ENCODE results near the gene GPR183.
A peak's percentile ranks its signal among the peaks of the same experiment; 100 is the strongest.

Gene GPR183

GRCh38 chr13:99305566-99305965 lies 1.6 kb downstream of the GPR183 start:
- Histone ChIP-seq H3K4me3 (ENCODE audit: low read depth in 1 of 5, low read length in 5 of 5) (peak overlapping the region in 3 of 5 donors; percentile 3 to 62 (median 48)), H3K36me3 (ENCODE audit: control insufficient read depth in 5 of 5, insufficient read depth in 5 of 5, low read length in 5 of 5) (peaks cover 0 to 13% (median 3%) of the 10 kb centered on the region in 5 donors), H3K27me3 (ENCODE audit: control insufficient read depth in 5 of 5, insufficient read depth in 4 of 5, low read length in 5 of 5) (no peaks in the 10 kb centered on the region), H3K4me1 (ENCODE audit: control insufficient read depth in 5 of 5, insufficient read depth in 5 of 5, low read length in 5 of 5) (peaks cover 0 to 20% (median 6%) of the 10 kb centered on the region in 5 donors), H3K9ac (ENCODE audit: low read length in 5 of 5) (peak overlapping the region in 1 of 5 donors; percentile 65), H3K27ac (ENCODE audit: low read depth, low read length) (no peak overlapping the region), H3K9me3 (ENCODE audit: control insufficient read depth in 5 of 5, low read length in 5 of 5) (no peaks in the 10 kb centered on the region)

GRCh38 chr13:99305158-99305557 lies 2.0 kb downstream of the GPR183 start:
- Histone ChIP-seq H3K9ac (ENCODE audit: low read length in 5 of 5) (peak overlapping the region in 1 of 5 donors; percentile 26), H3K4me3 (ENCODE audit: low read depth in 1 of 5, low read length in 5 of 5) (peak overlapping the region in 3 of 5 donors; percentile 7 to 62 (median 48)), H3K27me3 (ENCODE audit: control insufficient read depth in 5 of 5, insufficient read depth in 4 of 5, low read length in 5 of 5) (no peaks in the 10 kb centered on the region), H3K36me3 (ENCODE audit: control insufficient read depth in 5 of 5, insufficient read depth in 5 of 5, low read length in 5 of 5) (peaks cover 0 to 13% (median 3%) of the 10 kb centered on the region in 5 donors), H3K4me1 (ENCODE audit: control insufficient read depth in 5 of 5, insufficient read depth in 5 of 5, low read length in 5 of 5) (peaks cover 0 to 20% (median 6%) of the 10 kb centered on the region in 5 donors), H3K27ac (ENCODE audit: low read depth, low read length) (no peak overlapping the region), H3K9me3 (ENCODE audit: control insufficient read depth in 5 of 5, low read length in 5 of 5) (no peaks in the 10 kb centered on the region)

GRCh38 chr13:99304541-99304940 lies 2.7 kb downstream of the GPR183 start:
- Histone ChIP-seq H3K36me3 (ENCODE audit: control insufficient read depth in 5 of 5, insufficient read depth in 5 of 5, low read length in 5 of 5) (peaks cover 0 to 13% (median 3%) of the 10 kb centered on the region in 5 donors), H3K9ac (ENCODE audit: low read length in 5 of 5) (no peak overlapping the region), H3K27me3 (ENCODE audit: control insufficient read depth in 5 of 5, insufficient read depth in 4 of 5, low read length in 5 of 5) (no peaks in the 10 kb centered on the region), H3K9me3 (ENCODE audit: control insufficient read depth in 5 of 5, low read length in 5 of 5) (no peaks in the 10 kb centered on the region), H3K4me3 (ENCODE audit: low read depth in 1 of 5, low read length in 5 of 5) (peak overlapping the region in 3 of 5 donors; percentile 19 to 40 (median 21)), H3K27ac (ENCODE audit: low read depth, low read length) (no peak overlapping the region), H3K4me1 (ENCODE audit: control insufficient read depth in 5 of 5, insufficient read depth in 5 of 5, low read length in 5 of 5) (peaks cover 0 to 25% (median 6%) of the 10 kb centered on the region in 5 donors)

GRCh38 chr13:99303863-99304521 lies 3.2 kb downstream of the GPR183 start:
- no peaks in the 10 kb centered on the region for H3K27me3 ChIP-seq (ENCODE audit: control insufficient read depth in 5 of 5, insufficient read depth in 4 of 5, low read length in 5 of 5)
- peaks cover 0 to 13% (median 3%) of the 10 kb centered on the region in 5 donors for H3K36me3 ChIP-seq (ENCODE audit: control insufficient read depth in 5 of 5, insufficient read depth in 5 of 5, low read length in 5 of 5)
- H3K9ac ChIP-seq (ENCODE audit: low read length in 5 of 5): peak overlapping the region in 1 of 5 donors; percentile 21
- peak overlapping the region; percentile 9 to 40 (median 19) for H3K4me3 ChIP-seq (ENCODE audit: low read depth in 1 of 5, low read length in 5 of 5)
- peaks cover 0 to 25% (median 6%) of the 10 kb centered on the region in 5 donors for H3K4me1 ChIP-seq (ENCODE audit: control insufficient read depth in 5 of 5, insufficient read depth in 5 of 5, low read length in 5 of 5)
- no peak overlapping the region for H3K27ac ChIP-seq (ENCODE audit: low read depth, low read length)
- no peaks in the 10 kb centered on the region for H3K9me3 ChIP-seq (ENCODE audit: control insufficient read depth in 5 of 5, low read length in 5 of 5)

GRCh38 chr13:99302637-99303505 lies 4.3 kb downstream of the GPR183 start:
- H3K9ac ChIP-seq (ENCODE audit: low read length in 5 of 5): no peak overlapping the region
- H3K9me3 ChIP-seq (ENCODE audit: control insufficient read depth in 5 of 5, low read length in 5 of 5): no peaks in the 10 kb centered on the region
- H3K27me3 ChIP-seq (ENCODE audit: control insufficient read depth in 5 of 5, insufficient read depth in 4 of 5, low read length in 5 of 5): no peaks in the 10 kb centered on the region
- no peak overlapping the region for H3K27ac ChIP-seq (ENCODE audit: low read depth, low read length)
- H3K4me1 ChIP-seq (ENCODE audit: control insufficient read depth in 5 of 5, insufficient read depth in 5 of 5, low read length in 5 of 5): peaks cover 0 to 21% (median 3%) of the 10 kb centered on the region in 5 donors
- no peak overlapping the region for H3K4me3 ChIP-seq (ENCODE audit: low read depth in 1 of 5, low read length in 5 of 5)
- peaks cover 0 to 13% (median 0%) of the 10 kb centered on the region in 5 donors for H3K36me3 ChIP-seq (ENCODE audit: control insufficient read depth in 5 of 5, insufficient read depth in 5 of 5, low read length in 5 of 5)

GRCh38 chr13:99301913-99302636 lies 5.1 kb downstream of the GPR183 start:
- H3K9ac ChIP-seq (ENCODE audit: low read length in 5 of 5): no peak overlapping the region
- H3K9me3 ChIP-seq (ENCODE audit: control insufficient read depth in 5 of 5, low read length in 5 of 5): no peaks in the 10 kb centered on the region
- no peak overlapping the region for H3K27ac ChIP-seq (ENCODE audit: low read depth, low read length)
- H3K4me3 ChIP-seq (ENCODE audit: low read depth in 1 of 5, low read length in 5 of 5): no peak overlapping the region
- peaks cover 0 to 13% (median 0%) of the 10 kb centered on the region in 5 donors for H3K36me3 ChIP-seq (ENCODE audit: control insufficient read depth in 5 of 5, insufficient read depth in 5 of 5, low read length in 5 of 5)
- H3K4me1 ChIP-seq (ENCODE audit: control insufficient read depth in 5 of 5, insufficient read depth in 5 of 5, low read length in 5 of 5): peaks cover 0 to 19% (median 3%) of the 10 kb centered on the region in 5 donors
- no peaks in the 10 kb centered on the region for H3K27me3 ChIP-seq (ENCODE audit: control insufficient read depth in 5 of 5, insufficient read depth in 4 of 5, low read length in 5 of 5)

DNA sequence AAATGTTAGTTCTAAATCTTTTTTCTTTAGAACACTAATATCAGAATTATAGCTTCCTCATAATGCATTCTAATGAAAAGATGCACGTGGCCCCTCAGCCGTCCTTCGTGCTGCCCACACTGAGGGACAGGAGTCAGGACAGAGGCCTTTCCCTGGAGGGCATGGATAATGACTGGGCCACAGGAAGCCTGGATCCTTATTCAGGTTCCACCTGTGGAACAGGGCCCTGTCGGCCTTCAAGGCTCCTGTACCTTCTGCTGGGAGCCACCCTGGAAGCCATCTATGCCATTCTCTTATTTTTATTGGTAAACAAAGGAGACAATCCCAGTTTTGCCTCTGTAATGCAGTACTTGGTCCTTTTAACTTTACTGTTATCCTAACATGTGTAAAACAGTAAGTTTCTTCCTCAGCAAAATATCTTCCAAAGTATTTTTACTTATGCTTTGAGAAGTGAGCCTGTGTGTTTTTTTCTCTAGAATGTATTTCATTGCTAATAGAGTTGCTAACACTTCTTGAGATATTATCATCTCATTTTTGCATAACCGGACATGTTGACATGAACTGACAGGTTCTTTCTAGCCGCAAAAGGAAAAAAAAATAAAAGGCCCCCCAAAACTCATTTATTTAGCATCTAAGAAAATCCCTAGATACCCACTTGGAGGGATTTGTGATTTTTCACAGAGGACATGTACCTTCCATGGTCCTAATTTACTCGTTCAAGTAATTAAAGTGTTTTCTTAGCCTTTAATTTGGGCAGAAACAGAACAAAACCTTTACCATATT lies 6.0 kb downstream of the GPR183 start:
- Histone ChIP-seq H3K4me1 (ENCODE audit: control insufficient read depth in 5 of 5, insufficient read depth in 5 of 5, low read length in 5 of 5) (peaks cover 0 to 19% (median 4%) of the 10 kb centered on the region in 5 donors), H3K9ac (ENCODE audit: low read length in 5 of 5) (no peak overlapping the region), H3K9me3 (ENCODE audit: control insufficient read depth in 5 of 5, low read length in 5 of 5) (no peaks in the 10 kb centered on the region), H3K27ac (ENCODE audit: low read depth, low read length) (no peak overlapping the region), H3K36me3 (ENCODE audit: control insufficient read depth in 5 of 5, insufficient read depth in 5 of 5, low read length in 5 of 5) (peaks cover 0 to 13% (median 0%) of the 10 kb centered on the region in 5 donors), H3K4me3 (ENCODE audit: low read depth in 1 of 5, low read length in 5 of 5) (no peak overlapping the region), H3K27me3 (ENCODE audit: control insufficient read depth in 5 of 5, insufficient read depth in 4 of 5, low read length in 5 of 5) (no peaks in the 10 kb centered on the region)

DNA sequence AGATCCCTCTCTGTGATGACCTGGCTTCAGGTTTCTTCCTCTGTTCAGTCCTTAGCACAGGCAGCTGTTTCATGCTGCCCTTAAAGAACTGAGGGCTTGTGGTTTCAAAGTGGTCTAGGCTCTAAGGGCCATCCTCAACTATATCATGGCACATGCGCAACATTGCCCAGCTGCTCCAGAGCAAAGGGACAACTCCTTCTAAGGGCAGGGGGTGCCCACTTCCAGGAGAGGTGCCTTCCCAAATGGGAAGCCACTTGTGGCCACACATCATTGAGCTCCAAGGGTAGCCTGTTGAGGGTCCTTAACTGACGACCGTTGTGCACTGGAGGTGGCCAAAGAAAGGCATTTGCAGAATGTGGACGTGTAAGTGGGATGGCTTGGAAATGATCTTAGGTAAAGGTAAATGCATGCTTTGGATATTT lies 7.3 kb downstream of the GPR183 start:
- no peaks in the 10 kb centered on the region for H3K9me3 ChIP-seq (ENCODE audit: control insufficient read depth in 5 of 5, low read length in 5 of 5)
- H3K9ac ChIP-seq (ENCODE audit: low read length in 5 of 5): no peak overlapping the region
- no peak overlapping the region for H3K4me3 ChIP-seq (ENCODE audit: low read depth in 1 of 5, low read length in 5 of 5)
- H3K4me1 ChIP-seq (ENCODE audit: control insufficient read depth in 5 of 5, insufficient read depth in 5 of 5, low read length in 5 of 5): peaks cover 0 to 30% (median 17%) of the 10 kb centered on the region in 5 donors
- no peaks in the 10 kb centered on the region for H3K27me3 ChIP-seq (ENCODE audit: control insufficient read depth in 5 of 5, insufficient read depth in 4 of 5, low read length in 5 of 5)
- peaks cover 0 to 20% (median 3%) of the 10 kb centered on the region in 5 donors for H3K36me3 ChIP-seq (ENCODE audit: control insufficient read depth in 5 of 5, insufficient read depth in 5 of 5, low read length in 5 of 5)
- no peak overlapping the region for H3K27ac ChIP-seq (ENCODE audit: low read depth, low read length)

DNA sequence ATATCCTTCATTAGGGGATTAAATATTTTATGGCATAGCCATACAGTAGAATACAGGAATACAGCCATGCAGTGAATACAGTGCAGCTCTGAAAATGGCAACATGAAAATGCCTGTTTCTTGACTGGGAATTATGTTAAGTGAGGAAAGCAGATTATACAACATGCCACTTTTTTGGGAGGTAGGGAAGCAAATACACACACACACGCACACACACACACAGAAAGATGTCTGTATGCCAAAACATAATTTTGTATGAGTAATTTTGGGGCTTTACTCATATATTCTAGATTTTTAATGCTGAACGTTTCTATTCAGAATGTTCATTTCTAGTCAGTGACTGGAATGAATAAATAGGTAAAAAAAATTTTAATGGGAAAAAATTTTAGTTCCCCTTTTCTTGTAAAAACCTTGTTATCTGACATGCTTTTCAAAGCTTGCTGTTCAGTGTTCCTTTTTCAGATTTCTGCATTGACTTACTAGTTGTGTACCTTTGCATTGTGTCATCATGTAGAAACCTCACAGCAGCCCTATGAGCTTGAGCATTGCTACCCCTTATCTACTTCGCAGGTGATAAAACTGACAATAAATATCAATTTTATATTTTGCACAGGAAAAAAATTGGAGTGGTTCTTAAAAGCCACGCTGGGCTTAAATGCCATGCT lies 7.8 kb downstream of the GPR183 start:
- no peak overlapping the region for H3K27ac ChIP-seq (ENCODE audit: low read depth, low read length)
- H3K4me1 ChIP-seq (ENCODE audit: control insufficient read depth in 5 of 5, insufficient read depth in 5 of 5, low read length in 5 of 5): peaks cover 0 to 33% (median 17%) of the 10 kb centered on the region in 5 donors
- peaks cover 0 to 23% (median 3%) of the 10 kb centered on the region in 5 donors for H3K36me3 ChIP-seq (ENCODE audit: control insufficient read depth in 5 of 5, insufficient read depth in 5 of 5, low read length in 5 of 5)
- H3K9ac ChIP-seq (ENCODE audit: low read length in 5 of 5): no peak overlapping the region
- H3K9me3 ChIP-seq (ENCODE audit: control insufficient read depth in 5 of 5, low read length in 5 of 5): no peaks in the 10 kb centered on the region
- H3K4me3 ChIP-seq (ENCODE audit: low read depth in 1 of 5, low read length in 5 of 5): no peak overlapping the region
- no peaks in the 10 kb centered on the region for H3K27me3 ChIP-seq (ENCODE audit: control insufficient read depth in 5 of 5, insufficient read depth in 4 of 5, low read length in 5 of 5)
